ENCODE results near the gene OR8S1. TPM values are rescaled to one million over a fixed set of nuclear protein-coding genes. Genes with fewer than 3 reads are reported as not detected.
"Not testable (repeated sequence)": the region's sequence is repeated elsewhere in the genome, so short reads cannot be mapped to it uniquely, and the experiment has no call there.

The OR8S1 gene
- not detected in 2 replicates for total RNA-seq

GRCh38 chr12:48525332-48525731, at the start of gene OR8S1:
Gene OR8S1, plus strand, starts transcription at chr12:48525632. Its CDS starts 0 bp downstream, at chr12:48525632.
- TF ChIP-seq CTCF (conservative IDR thresholded peaks at IDR 0.05; ENCODE audit: low read depth, low read length): no peak
- no peak within 1 kb of the TSS for H3K4me3 ChIP-seq (ENCODE audit: low read depth, low read length)
- DNase-seq (ENCODE audit: low read depth): no peak

GRCh38 chr12:48482198-48482597, 43.2 kb upstream of the OR8S1 start, which contains the start of gene C12orf54:
Gene C12orf54, plus strand, starts transcription at chr12:48482498. Its CDS starts 799 bp downstream, at chr12:48483297.
- no peak for TF ChIP-seq CTCF (conservative IDR thresholded peaks at IDR 0.05; ENCODE audit: low read depth, low read length)
- DNase-seq (ENCODE audit: low read depth): no peak
- H3K4me3 ChIP-seq (ENCODE audit: low read depth, low read length): no peak within 1 kb of the TSS

GRCh38 chr12:48482930-48483329, 42.5 kb upstream of the OR8S1 start:
- TF ChIP-seq CTCF (conservative IDR thresholded peaks at IDR 0.05; ENCODE audit: low read depth, low read length): no peak
- no peak for DNase-seq (ENCODE audit: low read depth)
- no peak overlapping the region for H3K4me3 ChIP-seq (ENCODE audit: low read depth, low read length)

GRCh38 chr12:48486261-48486660, 39.2 kb upstream of the OR8S1 start:
- TF ChIP-seq CTCF (conservative IDR thresholded peaks at IDR 0.05; ENCODE audit: low read depth, low read length): no peak
- DNase-seq (ENCODE audit: low read depth): no peak
- no peak overlapping the region for H3K4me3 ChIP-seq (ENCODE audit: low read depth, low read length)

- H3K4me3 ChIP-seq (ENCODE audit: low read depth, low read length): no peak overlapping the region
- no peak for DNase-seq (ENCODE audit: low read depth)
- TF ChIP-seq CTCF (conservative IDR thresholded peaks at IDR 0.05; ENCODE audit: low read depth, low read length): no peak
These were observed 38.8 kb upstream of the OR8S1 start for GRCh38 chr12:48486679-48487078.

- no peak for TF ChIP-seq CTCF (conservative IDR thresholded peaks at IDR 0.05; ENCODE audit: low read depth, low read length)
- no peak for DNase-seq (ENCODE audit: low read depth)
- no peak overlapping the region for H3K4me3 ChIP-seq (ENCODE audit: low read depth, low read length)
These were observed 36.4 kb upstream of the OR8S1 start for GRCh38 chr12:48489012-48489411.

- not testable (repeated sequence) for H3K4me3 ChIP-seq (ENCODE audit: low read depth, low read length); DNase-seq (ENCODE audit: low read depth)
These were observed 36.0 kb upstream of the OR8S1 start for GRCh38 chr12:48489456-48489855.

- DNase-seq (ENCODE audit: low read depth): not testable (repeated sequence)
These were observed 25.2 kb upstream of the OR8S1 start for GRCh38 chr12:48500281-48500680.

GRCh38 chr12:48506836-48507235, 18.6 kb upstream of the OR8S1 start:
- H3K4me3 ChIP-seq (ENCODE audit: low read depth, low read length); DNase-seq (ENCODE audit: low read depth): not testable (repeated sequence)

More at GRCh38 chr12:48500281-48500680, 25.2 kb upstream of the OR8S1 start:
- not testable (repeated sequence) for H3K4me3 ChIP-seq (ENCODE audit: low read depth, low read length)
